ENCODE data around the gene KLK11. TPM values are rescaled to one million over a fixed set of nuclear protein-coding genes. Genes with fewer than 3 reads are reported as not detected.

The KLK11 gene
- total and polyA plus RNA-seq, 4 donors: 0.07 to 0.25 TPM; not detected in 2

DNA sequence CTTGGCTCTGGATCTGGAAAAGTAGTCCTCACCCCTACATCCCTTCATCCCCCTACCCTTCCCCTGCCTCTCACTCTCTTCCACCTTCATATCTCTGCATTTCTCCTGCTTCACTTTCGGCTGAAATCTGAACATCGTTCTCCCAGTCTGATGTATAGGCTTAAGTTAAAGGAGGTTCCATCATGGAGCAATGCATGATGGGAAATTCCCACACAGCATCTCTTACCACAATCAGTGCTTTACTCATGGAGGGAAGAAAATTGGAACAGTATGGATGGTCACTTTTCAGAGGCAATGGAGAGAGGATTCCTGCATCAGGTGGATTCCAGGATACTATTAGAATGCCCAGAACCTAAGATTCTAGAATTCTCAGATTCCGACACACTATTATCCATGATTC is 18.9 kb downstream of the KLK11 start:
- Histone ChIP-seq H3K4me1 (ENCODE audit: control insufficient read depth in 4 of 4, insufficient read depth in 4 of 4, low read length in 3 of 4) (no peaks in the 10 kb centered on the region), H3K27me3 (ENCODE audit: control insufficient read depth in 4 of 4, insufficient read depth in 4 of 4, low read length in 3 of 4) (peaks cover 0 to 2% (median 0%) of the 10 kb centered on the region in 4 donors), H3K4me3 (ENCODE audit: low read depth in 1 of 3, low read length in 3 of 3) (no peak overlapping the region), H3K9ac (ENCODE audit: low read depth in 1 of 2, low read length in 2 of 2) (no peak overlapping the region), H3K27ac (ENCODE audit: low read depth in 1 of 2, low read length in 2 of 2) (no peak overlapping the region), H3K9me3 (ENCODE audit: control insufficient read depth in 4 of 4, low read length in 3 of 4) (no peaks in the 10 kb centered on the region), H3K36me3 (ENCODE audit: control insufficient read depth in 4 of 4, insufficient read depth in 3 of 4, low read depth in 1 of 4, low read length in 3 of 4) (no peaks in the 10 kb centered on the region)
- TF ChIP-seq FOXA1 (IDR thresholded peaks at IDR 0.05): no peak
- TF ChIP-seq FOXA2 (IDR thresholded peaks at IDR 0.05): no peak
- no peak for TF ChIP-seq HNF4G (IDR thresholded peaks at IDR 0.05)
- TF ChIP-seq JUND (IDR thresholded peaks at IDR 0.05): no peak
- TF ChIP-seq RAD21 (IDR thresholded peaks at IDR 0.05): no peak
- no peak for TF ChIP-seq RXRA (IDR thresholded peaks at IDR 0.05)
- TF ChIP-seq, protein P1, sequence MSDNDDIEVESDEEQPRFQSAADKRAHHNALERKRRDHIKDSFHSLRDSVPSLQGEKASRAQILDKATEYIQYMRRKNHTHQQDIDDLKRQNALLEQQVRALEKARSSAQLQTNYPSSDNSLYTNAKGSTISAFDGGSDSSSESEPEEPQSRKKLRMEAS (IDR thresholded peaks at IDR 0.05): no peak
- TF ChIP-seq TAF1 (conservative IDR thresholded peaks at IDR 0.05): no peak
- no peak for TF ChIP-seq SP1 (IDR thresholded peaks at IDR 0.05)
- TF ChIP-seq, protein P2, sequence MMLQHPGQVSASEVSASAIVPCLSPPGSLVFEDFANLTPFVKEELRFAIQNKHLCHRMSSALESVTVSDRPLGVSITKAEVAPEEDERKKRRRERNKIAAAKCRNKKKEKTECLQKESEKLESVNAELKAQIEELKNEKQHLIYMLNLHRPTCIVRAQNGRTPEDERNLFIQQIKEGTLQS (IDR thresholded peaks at IDR 0.05): no peak
- TF ChIP-seq NR2F2 (IDR thresholded peaks at IDR 0.05): no peak
- no peak for TF ChIP-seq EGR1 (IDR thresholded peaks at IDR 0.05; ENCODE audit: low read depth in 2 of 2)
- no peak for TF ChIP-seq YY1 (IDR thresholded peaks at IDR 0.05)
- TF ChIP-seq, protein P3, sequence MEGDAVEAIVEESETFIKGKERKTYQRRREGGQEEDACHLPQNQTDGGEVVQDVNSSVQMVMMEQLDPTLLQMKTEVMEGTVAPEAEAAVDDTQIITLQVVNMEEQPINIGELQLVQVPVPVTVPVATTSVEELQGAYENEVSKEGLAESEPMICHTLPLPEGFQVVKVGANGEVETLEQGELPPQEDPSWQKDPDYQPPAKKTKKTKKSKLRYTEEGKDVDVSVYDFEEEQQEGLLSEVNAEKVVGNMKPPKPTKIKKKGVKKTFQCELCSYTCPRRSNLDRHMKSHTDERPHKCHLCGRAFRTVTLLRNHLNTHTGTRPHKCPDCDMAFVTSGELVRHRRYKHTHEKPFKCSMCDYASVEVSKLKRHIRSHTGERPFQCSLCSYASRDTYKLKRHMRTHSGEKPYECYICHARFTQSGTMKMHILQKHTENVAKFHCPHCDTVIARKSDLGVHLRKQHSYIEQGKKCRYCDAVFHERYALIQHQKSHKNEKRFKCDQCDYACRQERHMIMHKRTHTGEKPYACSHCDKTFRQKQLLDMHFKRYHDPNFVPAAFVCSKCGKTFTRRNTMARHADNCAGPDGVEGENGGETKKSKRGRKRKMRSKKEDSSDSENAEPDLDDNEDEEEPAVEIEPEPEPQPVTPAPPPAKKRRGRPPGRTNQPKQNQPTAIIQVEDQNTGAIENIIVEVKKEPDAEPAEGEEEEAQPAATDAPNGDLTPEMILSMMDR (IDR thresholded peaks at IDR 0.05; ENCODE audit: low read depth, low read length, missing input control): no peak
- TF ChIP-seq HNF4A (conservative IDR thresholded peaks at IDR 0.05): no peak
- TF ChIP-seq, protein P4, sequence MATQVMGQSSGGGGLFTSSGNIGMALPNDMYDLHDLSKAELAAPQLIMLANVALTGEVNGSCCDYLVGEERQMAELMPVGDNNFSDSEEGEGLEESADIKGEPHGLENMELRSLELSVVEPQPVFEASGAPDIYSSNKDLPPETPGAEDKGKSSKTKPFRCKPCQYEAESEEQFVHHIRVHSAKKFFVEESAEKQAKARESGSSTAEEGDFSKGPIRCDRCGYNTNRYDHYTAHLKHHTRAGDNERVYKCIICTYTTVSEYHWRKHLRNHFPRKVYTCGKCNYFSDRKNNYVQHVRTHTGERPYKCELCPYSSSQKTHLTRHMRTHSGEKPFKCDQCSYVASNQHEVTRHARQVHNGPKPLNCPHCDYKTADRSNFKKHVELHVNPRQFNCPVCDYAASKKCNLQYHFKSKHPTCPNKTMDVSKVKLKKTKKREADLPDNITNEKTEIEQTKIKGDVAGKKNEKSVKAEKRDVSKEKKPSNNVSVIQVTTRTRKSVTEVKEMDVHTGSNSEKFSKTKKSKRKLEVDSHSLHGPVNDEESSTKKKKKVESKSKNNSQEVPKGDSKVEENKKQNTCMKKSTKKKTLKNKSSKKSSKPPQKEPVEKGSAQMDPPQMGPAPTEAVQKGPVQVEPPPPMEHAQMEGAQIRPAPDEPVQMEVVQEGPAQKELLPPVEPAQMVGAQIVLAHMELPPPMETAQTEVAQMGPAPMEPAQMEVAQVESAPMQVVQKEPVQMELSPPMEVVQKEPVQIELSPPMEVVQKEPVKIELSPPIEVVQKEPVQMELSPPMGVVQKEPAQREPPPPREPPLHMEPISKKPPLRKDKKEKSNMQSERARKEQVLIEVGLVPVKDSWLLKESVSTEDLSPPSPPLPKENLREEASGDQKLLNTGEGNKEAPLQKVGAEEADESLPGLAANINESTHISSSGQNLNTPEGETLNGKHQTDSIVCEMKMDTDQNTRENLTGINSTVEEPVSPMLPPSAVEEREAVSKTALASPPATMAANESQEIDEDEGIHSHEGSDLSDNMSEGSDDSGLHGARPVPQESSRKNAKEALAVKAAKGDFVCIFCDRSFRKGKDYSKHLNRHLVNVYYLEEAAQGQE (IDR thresholded peaks at IDR 0.05): no peak
- TF ChIP-seq, protein P5, sequence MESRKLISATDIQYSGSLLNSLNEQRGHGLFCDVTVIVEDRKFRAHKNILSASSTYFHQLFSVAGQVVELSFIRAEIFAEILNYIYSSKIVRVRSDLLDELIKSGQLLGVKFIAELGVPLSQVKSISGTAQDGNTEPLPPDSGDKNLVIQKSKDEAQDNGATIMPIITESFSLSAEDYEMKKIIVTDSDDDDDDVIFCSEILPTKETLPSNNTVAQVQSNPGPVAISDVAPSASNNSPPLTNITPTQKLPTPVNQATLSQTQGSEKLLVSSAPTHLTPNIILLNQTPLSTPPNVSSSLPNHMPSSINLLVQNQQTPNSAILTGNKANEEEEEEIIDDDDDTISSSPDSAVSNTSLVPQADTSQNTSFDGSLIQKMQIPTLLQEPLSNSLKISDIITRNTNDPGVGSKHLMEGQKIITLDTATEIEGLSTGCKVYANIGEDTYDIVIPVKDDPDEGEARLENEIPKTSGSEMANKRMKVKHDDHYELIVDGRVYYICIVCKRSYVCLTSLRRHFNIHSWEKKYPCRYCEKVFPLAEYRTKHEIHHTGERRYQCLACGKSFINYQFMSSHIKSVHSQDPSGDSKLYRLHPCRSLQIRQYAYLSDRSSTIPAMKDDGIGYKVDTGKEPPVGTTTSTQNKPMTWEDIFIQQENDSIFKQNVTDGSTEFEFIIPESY (IDR thresholded peaks at IDR 0.05): no peak
- WGBS: 80% methylated on average over 3 of the region's 3 CpGs
- no peak for DNase-seq (ENCODE audit: low spot score)

DNA sequence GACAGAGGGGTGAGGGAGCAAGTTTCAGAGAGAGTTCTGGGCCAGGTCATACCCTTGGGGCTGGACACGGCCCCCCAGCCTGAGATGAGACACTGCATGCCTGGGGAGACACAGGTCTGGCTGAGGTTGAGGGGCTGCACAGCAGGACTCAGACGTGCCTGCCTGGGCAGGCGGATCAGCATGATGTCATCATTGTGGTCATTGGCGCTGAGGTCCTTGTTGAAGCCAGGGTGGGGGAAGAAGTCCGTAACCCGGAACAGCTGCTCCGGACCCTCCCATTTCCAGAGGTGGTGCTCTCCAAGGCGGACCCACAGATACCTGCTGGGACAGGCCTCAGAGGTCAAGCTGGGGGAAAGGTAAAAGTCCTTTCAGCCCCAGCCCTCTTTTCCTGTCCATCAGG is 20.0 kb downstream of the KLK11 start:
- no peak for DNase-seq (ENCODE audit: low spot score)
- WGBS: 45% methylated on average over 8 of the region's 8 CpGs
- no peak overlapping the region for H3K4me3 ChIP-seq (ENCODE audit: low read depth in 1 of 3, low read length in 3 of 3)
- TF ChIP-seq, protein P2 (IDR thresholded peaks at IDR 0.05): no peak
- TF ChIP-seq JUND (IDR thresholded peaks at IDR 0.05) (no peak), NR2F2 (IDR thresholded peaks at IDR 0.05) (no peak), SP1 (IDR thresholded peaks at IDR 0.05) (no peak), YY1 (IDR thresholded peaks at IDR 0.05) (no peak), HNF4G (IDR thresholded peaks at IDR 0.05) (no peak), EGR1 (IDR thresholded peaks at IDR 0.05; ENCODE audit: low read depth in 2 of 2) (no peak), RAD21 (IDR thresholded peaks at IDR 0.05) (no peak), RXRA (IDR thresholded peaks at IDR 0.05) (no peak), HNF4A (conservative IDR thresholded peaks at IDR 0.05) (no peak)
- TF ChIP-seq, protein P5 (IDR thresholded peaks at IDR 0.05): no peak
- TF ChIP-seq, protein P1 (IDR thresholded peaks at IDR 0.05): no peak
- TF ChIP-seq, protein P4 (IDR thresholded peaks at IDR 0.05): no peak

More for the DNA sequence above, 20.0 kb downstream of the KLK11 start:
- no peaks in the 10 kb centered on the region for H3K9me3 ChIP-seq (ENCODE audit: control insufficient read depth in 4 of 4, low read length in 3 of 4)
- no peaks in the 10 kb centered on the region for H3K4me1 ChIP-seq (ENCODE audit: control insufficient read depth in 4 of 4, insufficient read depth in 4 of 4, low read length in 3 of 4)
- no peaks in the 10 kb centered on the region for H3K36me3 ChIP-seq (ENCODE audit: control insufficient read depth in 4 of 4, insufficient read depth in 3 of 4, low read depth in 1 of 4, low read length in 3 of 4)
- no peak overlapping the region for H3K27ac ChIP-seq (ENCODE audit: low read depth in 1 of 2, low read length in 2 of 2)
- H3K27me3 ChIP-seq (ENCODE audit: control insufficient read depth in 4 of 4, insufficient read depth in 4 of 4, low read length in 3 of 4): peaks cover 0 to 4% (median 0%) of the 10 kb centered on the region in 4 donors
- no peak overlapping the region for H3K9ac ChIP-seq (ENCODE audit: low read depth in 1 of 2, low read length in 2 of 2)

Measured in liver (tissue), 9 donors.